ENCODE measurements around the gene RNF135. TPM values are rescaled to one million over a fixed set of nuclear protein-coding genes. Genes with fewer than 3 reads are reported as not detected.
"Not testable (repeated sequence)": the region's sequence is repeated elsewhere in the genome, so short reads cannot be mapped to it uniquely, and the experiment has no call there.

RNF135 gene
- polyA plus RNA-seq, 1 donor = 9.2 TPM

- DNase-seq = no peak
Observed at GRCh38 chr17:30954046-30954830, 16.6 kb upstream of the RNF135 start.

GRCh38 chr17:30956764-30957374 is 14.0 kb upstream of the RNF135 start:
- no peak for DNase-seq

- no peak for DNase-seq
Observed at GRCh38 chr17:30957741-30958140, 13.1 kb upstream of the RNF135 start.

- DNase-seq = no peak
Observed at GRCh38 chr17:30958187-30958586, 12.7 kb upstream of the RNF135 start.

- no peak for DNase-seq
Observed at GRCh38 chr17:30961209-30962188, 9.3 kb upstream of the RNF135 start.

- not testable (repeated sequence) for DNase-seq
Observed at GRCh38 chr17:30964312-30964711, 6.5 kb upstream of the RNF135 start.

GRCh38 chr17:30964876-30965275 is 6.0 kb upstream of the RNF135 start:
- DNase-seq = no peak

GRCh38 chr17:30965686-30966085 is 5.2 kb upstream of the RNF135 start:
- no peak for DNase-seq

GRCh38 chr17:30967911-30968310 is 2.9 kb upstream of the RNF135 start:
- not testable (repeated sequence) for DNase-seq

GRCh38 chr17:30969989-30970830 is 629 bp upstream of the RNF135 start:
- no peak for DNase-seq

- no peak for DNase-seq
Observed at GRCh38 chr17:30975042-30975820, 4.4 kb downstream of the RNF135 start.

- DNase-seq = not testable (repeated sequence)
Observed at GRCh38 chr17:30979919-30980318, 9.1 kb downstream of the RNF135 start.

- DNase-seq = no peak
Observed at GRCh38 chr17:30981531-30982519, 11.0 kb downstream of the RNF135 start.

- DNase-seq = no peak
Observed at GRCh38 chr17:30982855-30983254, 12.0 kb downstream of the RNF135 start.

GRCh38 chr17:30990458-30990857 is 19.6 kb downstream of the RNF135 start:
- DNase-seq = no peak

- no peak for DNase-seq
Observed at GRCh38 chr17:30992551-30992950, 21.7 kb downstream of the RNF135 start.

GRCh38 chr17:30995347-30995746 is 24.5 kb downstream of the RNF135 start:
- no peak for DNase-seq

GRCh38 chr17:30996486-30996885 is 25.6 kb downstream of the RNF135 start:
- no peak for DNase-seq

- DNase-seq = no peak
Observed at GRCh38 chr17:30997270-30997669, 26.4 kb downstream of the RNF135 start.

GRCh38 chr17:30997842-30998241 is 27.0 kb downstream of the RNF135 start:
- no peak for DNase-seq
